Measurements from ENCODE around the gene LMAN2.

- TF ChIP-seq SP1 (IDR thresholded peaks at IDR 0.05; ENCODE audit: low read depth) (no peak), POLR2A (IDR thresholded peaks at IDR 0.05; ENCODE audit: borderline replicate concordance, extremely low read depth, insufficient read depth, insufficient read length) (no peak), RAD21 (IDR thresholded peaks at IDR 0.05; ENCODE audit: low read depth) (no peak), SIN3A (IDR thresholded peaks at IDR 0.05; ENCODE audit: low read depth) (no peak), EZH2 (IDR thresholded peaks at IDR 0.05) (no peak), ZFX (IDR thresholded peaks at IDR 0.05) (no peak), ZNF274 (IDR thresholded peaks at IDR 0.05; ENCODE audit: low read depth, low read length) (no peak), POLR2AphosphoS5 (IDR thresholded peaks at IDR 0.05; ENCODE audit: low read depth, low read length) (no peak), SRF (IDR thresholded peaks at IDR 0.05; ENCODE audit: low read depth) (no peak), ZBTB33 (IDR thresholded peaks at IDR 0.05; ENCODE audit: extremely low read depth, insufficient replicate concordance, low read length) (no peak), EZH2phosphoT487 (IDR thresholded peaks at IDR 0.05; ENCODE audit: borderline replicate concordance) (no peak)
- TF ChIP-seq, protein P1, sequence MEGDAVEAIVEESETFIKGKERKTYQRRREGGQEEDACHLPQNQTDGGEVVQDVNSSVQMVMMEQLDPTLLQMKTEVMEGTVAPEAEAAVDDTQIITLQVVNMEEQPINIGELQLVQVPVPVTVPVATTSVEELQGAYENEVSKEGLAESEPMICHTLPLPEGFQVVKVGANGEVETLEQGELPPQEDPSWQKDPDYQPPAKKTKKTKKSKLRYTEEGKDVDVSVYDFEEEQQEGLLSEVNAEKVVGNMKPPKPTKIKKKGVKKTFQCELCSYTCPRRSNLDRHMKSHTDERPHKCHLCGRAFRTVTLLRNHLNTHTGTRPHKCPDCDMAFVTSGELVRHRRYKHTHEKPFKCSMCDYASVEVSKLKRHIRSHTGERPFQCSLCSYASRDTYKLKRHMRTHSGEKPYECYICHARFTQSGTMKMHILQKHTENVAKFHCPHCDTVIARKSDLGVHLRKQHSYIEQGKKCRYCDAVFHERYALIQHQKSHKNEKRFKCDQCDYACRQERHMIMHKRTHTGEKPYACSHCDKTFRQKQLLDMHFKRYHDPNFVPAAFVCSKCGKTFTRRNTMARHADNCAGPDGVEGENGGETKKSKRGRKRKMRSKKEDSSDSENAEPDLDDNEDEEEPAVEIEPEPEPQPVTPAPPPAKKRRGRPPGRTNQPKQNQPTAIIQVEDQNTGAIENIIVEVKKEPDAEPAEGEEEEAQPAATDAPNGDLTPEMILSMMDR (IDR thresholded peaks at IDR 0.05 in 2 of 3, conservative IDR thresholded peaks at IDR 0.05 in 1 of 3; ENCODE audit: borderline replicate concordance in 1 of 3, insufficient read depth in 1 of 3, low read depth in 2 of 3, low read length in 2 of 3), result no peak
- TF ChIP-seq, protein P2, sequence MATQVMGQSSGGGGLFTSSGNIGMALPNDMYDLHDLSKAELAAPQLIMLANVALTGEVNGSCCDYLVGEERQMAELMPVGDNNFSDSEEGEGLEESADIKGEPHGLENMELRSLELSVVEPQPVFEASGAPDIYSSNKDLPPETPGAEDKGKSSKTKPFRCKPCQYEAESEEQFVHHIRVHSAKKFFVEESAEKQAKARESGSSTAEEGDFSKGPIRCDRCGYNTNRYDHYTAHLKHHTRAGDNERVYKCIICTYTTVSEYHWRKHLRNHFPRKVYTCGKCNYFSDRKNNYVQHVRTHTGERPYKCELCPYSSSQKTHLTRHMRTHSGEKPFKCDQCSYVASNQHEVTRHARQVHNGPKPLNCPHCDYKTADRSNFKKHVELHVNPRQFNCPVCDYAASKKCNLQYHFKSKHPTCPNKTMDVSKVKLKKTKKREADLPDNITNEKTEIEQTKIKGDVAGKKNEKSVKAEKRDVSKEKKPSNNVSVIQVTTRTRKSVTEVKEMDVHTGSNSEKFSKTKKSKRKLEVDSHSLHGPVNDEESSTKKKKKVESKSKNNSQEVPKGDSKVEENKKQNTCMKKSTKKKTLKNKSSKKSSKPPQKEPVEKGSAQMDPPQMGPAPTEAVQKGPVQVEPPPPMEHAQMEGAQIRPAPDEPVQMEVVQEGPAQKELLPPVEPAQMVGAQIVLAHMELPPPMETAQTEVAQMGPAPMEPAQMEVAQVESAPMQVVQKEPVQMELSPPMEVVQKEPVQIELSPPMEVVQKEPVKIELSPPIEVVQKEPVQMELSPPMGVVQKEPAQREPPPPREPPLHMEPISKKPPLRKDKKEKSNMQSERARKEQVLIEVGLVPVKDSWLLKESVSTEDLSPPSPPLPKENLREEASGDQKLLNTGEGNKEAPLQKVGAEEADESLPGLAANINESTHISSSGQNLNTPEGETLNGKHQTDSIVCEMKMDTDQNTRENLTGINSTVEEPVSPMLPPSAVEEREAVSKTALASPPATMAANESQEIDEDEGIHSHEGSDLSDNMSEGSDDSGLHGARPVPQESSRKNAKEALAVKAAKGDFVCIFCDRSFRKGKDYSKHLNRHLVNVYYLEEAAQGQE (IDR thresholded peaks at IDR 0.05; ENCODE audit: low read depth), result no peak
- TF ChIP-seq, protein P3, sequence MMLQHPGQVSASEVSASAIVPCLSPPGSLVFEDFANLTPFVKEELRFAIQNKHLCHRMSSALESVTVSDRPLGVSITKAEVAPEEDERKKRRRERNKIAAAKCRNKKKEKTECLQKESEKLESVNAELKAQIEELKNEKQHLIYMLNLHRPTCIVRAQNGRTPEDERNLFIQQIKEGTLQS (IDR thresholded peaks at IDR 0.05), result no peak
These were observed 57.5 kb downstream of the LMAN2 start for GRCh38 chr5:177293819-177294581.
